CD14-positive monocyte (primary cell): Measurements from ENCODE around the gene KRTAP6-3. TPM values are rescaled to one million over a fixed set of nuclear protein-coding genes. Genes with fewer than 3 reads are reported as not detected.

ENCODE experiments used
- DNase-seq, 3 donors: peaks; one replicate each; pipeline ENCODE4 v3.0.0-alpha.2; 2011 to 2022
- H2AFZ ChIP-seq: 2 replicates; pipeline ENCODE4 v1.6.0; 2012; ENCODE audit warnings: mild to moderate bottlenecking, low read depth, low read length, inconsistent platforms; ENCODE audit not compliant: insufficient read depth, poor library complexity, severe bottlenecking
- H3K27ac ChIP-seq, 2 donors: 1 replicate in 1 of 2; 2 replicates in 1 of 2; pipeline ENCODE4 v1.5.1; 2012 to 2013; ENCODE audit warnings: low read length in 2 of 2, control low read depth in 1 of 2, inconsistent platforms in 1 of 2, low read depth in 1 of 2, mild to moderate bottlenecking in 1 of 2
- H3K27me3 ChIP-seq, 2 donors: one replicate each; pipeline versions ENCODE4 v1.6.0 to v1.6.1; 2011 to 2013; ENCODE audit warnings: low read length in 2 of 2; ENCODE audit not compliant: control insufficient read depth in 2 of 2, insufficient read depth in 2 of 2
- H3K36me3 ChIP-seq, 2 donors: replicated peaks in 1 of 2; 1 replicate in 1 of 2; 2 replicates in 1 of 2; pipeline versions ENCODE4 v1.5.1 to v1.6.1; 2012 to 2013; ENCODE audit warnings: low read length in 2 of 2, control low read depth in 1 of 2, inconsistent platforms in 1 of 2, mild to moderate bottlenecking in 1 of 2; ENCODE audit not compliant: insufficient read depth in 2 of 2, control insufficient read depth in 1 of 2
- H3K4me1 ChIP-seq, 2 donors: 1 replicate in 1 of 2; 2 replicates in 1 of 2; pipeline versions ENCODE4 v1.5.1 to v1.6.1; 2012 to 2013; ENCODE audit warnings: low read length in 2 of 2, control low read depth in 1 of 2, inconsistent platforms in 1 of 2, mild to moderate bottlenecking in 1 of 2, moderate library complexity in 1 of 2; ENCODE audit not compliant: insufficient read depth in 2 of 2, control insufficient read depth in 1 of 2
- H3K4me2 ChIP-seq: replicated peaks from 2 replicates; pipeline ENCODE3; 2012; ENCODE audit warnings: low read length, moderate library complexity, mild to moderate bottlenecking; ENCODE audit not compliant: poor library complexity, severe bottlenecking; ENCODE audit errors: extremely low read depth
- H3K4me3 ChIP-seq, 3 experiments: fragments of 200-600 bp in 1 of 3; sonication (generic) in 1 of 3; replicated peaks in 1 of 3; 1 replicate in 2 of 3; 2 replicates in 1 of 3; pipeline ENCODE4 v1.5.1; 2011 to 2013; ENCODE audit warnings: low read length in 3 of 3, mild to moderate bottlenecking in 3 of 3, control low read depth in 2 of 3, low read depth in 2 of 3, inconsistent platforms in 1 of 3, moderate library complexity in 1 of 3
- H3K79me2 ChIP-seq: 2 replicates; pipeline ENCODE4 v1.6.0; 2012; ENCODE audit warnings: mild to moderate bottlenecking, control low read depth, inconsistent platforms, low read length, moderate library complexity; ENCODE audit not compliant: insufficient read depth
- H3K9ac ChIP-seq: 2 replicates; pipeline ENCODE4 v1.6.0; 2017; ENCODE audit warnings: low read length, mild to moderate bottlenecking; ENCODE audit not compliant: insufficient read depth, poor library complexity, severe bottlenecking
- H3K9me3 ChIP-seq, 2 donors: replicated peaks in 1 of 2; 1 replicate in 1 of 2; 2 replicates in 1 of 2; pipeline versions ENCODE4 v1.5.1 to v1.6.1; 2012 to 2013; ENCODE audit warnings: low read length in 2 of 2, control low read depth in 1 of 2; ENCODE audit not compliant: control insufficient read depth in 1 of 2, insufficient read depth in 1 of 2
- H4K20me1 ChIP-seq: 2 replicates; pipeline ENCODE4 v1.6.0; 2012; ENCODE audit warnings: mild to moderate bottlenecking, low read length, control low read depth, moderate library complexity; ENCODE audit not compliant: insufficient read depth
- H3K27ac Mint-ChIP-seq, 7 donors: one replicate each; pipeline ENCODE4 v1.8.0; 2020; ENCODE audit warnings: mild to moderate bottlenecking in 7 of 7, mixed read lengths in 7 of 7, moderate library complexity in 6 of 7, inconsistent platforms in 2 of 7
- H3K27me3 Mint-ChIP-seq, 3 donors: one replicate each; pipeline ENCODE4 v1.8.0; 2021 to 2022; ENCODE audit warnings: low read depth in 3 of 3, mild to moderate bottlenecking in 3 of 3, mixed read lengths in 3 of 3, moderate library complexity in 3 of 3, inconsistent platforms in 1 of 3
- H3K36me3 Mint-ChIP-seq, 2 donors: one replicate each; pipeline ENCODE4 v1.8.0; 2020; ENCODE audit warnings: mixed read lengths in 2 of 2, inconsistent platforms in 1 of 2, mild to moderate bottlenecking in 1 of 2
- H3K4me1 Mint-ChIP-seq: one replicate; pipeline ENCODE4 v1.8.0; 2020; ENCODE audit warnings: mild to moderate bottlenecking, mixed read lengths
- H3K4me3 Mint-ChIP-seq, 2 donors: one replicate each; pipeline ENCODE4 v1.8.0; 2020; ENCODE audit warnings: mild to moderate bottlenecking in 2 of 2, mixed read lengths in 2 of 2, moderate library complexity in 1 of 2
- H3K9me3 Mint-ChIP-seq, 7 donors: one replicate each; pipeline ENCODE4 v1.8.0; 2020 to 2022; ENCODE audit warnings: mixed read lengths in 7 of 7, mild to moderate bottlenecking in 6 of 7, moderate library complexity in 6 of 7, inconsistent platforms in 2 of 7
- CTCF ChIP-seq: fragments of 200-600 bp; IDR thresholded peaks from one replicate; pipeline ENCODE4 v1.8.0; 2022; ENCODE audit warnings: antibody characterized with exemption, mild to moderate bottlenecking
- WGBS: methylation state at CpG from one replicate; pipeline ENCODE4 v1.1.5; 2013; ENCODE audit warnings: missing lambda C conversion rate; ENCODE audit not compliant: insufficient coverage; 5-methylcytosine and 5-hydroxymethylcytosine counted together
- intact Hi-C, 2 donors: fragments of 100-400 bp; cut with micrococcal nuclease; formaldehyde crosslinking; loops; one replicate each; pipeline versions ENCODE4 v1.15.0 to v1.15.1; 2023
- polyA plus RNA-seq, 3 donors: library from polyadenylated mRNA; depleted of rRNA in 1 of 3; unstranded in 2 of 3; stranded (reverse) in 1 of 3; fragments of 300-500 nt in 2 of 3; fragments of >200 nt in 1 of 3; fragmentation: Illumina TruSeq in 2 of 3; gene quantifications; 1 replicate in 2 of 3; 2 replicates in 1 of 3; pipeline ENCODE4 v1.2.3, GENCODE V29; 2012 to 2021

KRTAP6-3 gene
- polyA plus RNA-seq, 3 donors: not detected

DNA sequence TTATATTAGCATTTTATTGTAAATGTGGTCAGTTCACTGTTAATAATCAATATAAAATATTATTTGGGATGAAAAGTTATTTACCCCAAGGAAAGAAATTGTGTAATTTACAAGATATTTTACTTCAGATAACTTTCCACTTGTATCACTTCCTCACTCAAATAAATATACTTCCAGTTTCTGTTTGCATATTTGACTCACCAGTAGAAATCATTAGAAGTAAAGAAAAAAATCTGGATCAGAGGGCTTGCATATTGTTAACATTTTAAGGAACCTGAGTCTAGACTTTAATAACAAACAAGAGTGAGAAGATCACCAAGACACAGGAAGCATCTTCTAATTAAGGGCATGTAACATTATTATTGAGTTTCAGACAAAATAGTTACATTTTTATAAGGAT lies 27.8 kb downstream of the KRTAP6-3 start:
- Mint-ChIP-seq H3K27me3 (no peaks in the 10 kb centered on the region), H3K4me1 (no peaks in the 10 kb centered on the region), H3K4me3 (no peak overlapping the region), H3K9me3 (peaks cover 2 to 16% (median 11%) of the 10 kb centered on the region in 7 donors), H3K36me3 (no peaks in the 10 kb centered on the region), H3K27ac (no peak overlapping the region)
- Histone ChIP-seq H3K4me2 (no peak overlapping the region), H3K27ac (no peak overlapping the region), H3K79me2 (no peaks in the 10 kb centered on the region), H3K27me3 (no peaks in the 10 kb centered on the region), H3K9me3 (peaks cover 20 to 31% of the 10 kb centered on the region in 2 donors), H3K9ac (no peak overlapping the region), H3K36me3 (no peaks in the 10 kb centered on the region), H4K20me1 (no peaks in the 10 kb centered on the region), H3K4me3 (no peak overlapping the region), H3K4me1 (no peaks in the 10 kb centered on the region), H2AFZ (no peak overlapping the region)
- no peak for DNase-seq
- intact Hi-C loops: no loop called here
- no peak for TF ChIP-seq CTCF

DNA sequence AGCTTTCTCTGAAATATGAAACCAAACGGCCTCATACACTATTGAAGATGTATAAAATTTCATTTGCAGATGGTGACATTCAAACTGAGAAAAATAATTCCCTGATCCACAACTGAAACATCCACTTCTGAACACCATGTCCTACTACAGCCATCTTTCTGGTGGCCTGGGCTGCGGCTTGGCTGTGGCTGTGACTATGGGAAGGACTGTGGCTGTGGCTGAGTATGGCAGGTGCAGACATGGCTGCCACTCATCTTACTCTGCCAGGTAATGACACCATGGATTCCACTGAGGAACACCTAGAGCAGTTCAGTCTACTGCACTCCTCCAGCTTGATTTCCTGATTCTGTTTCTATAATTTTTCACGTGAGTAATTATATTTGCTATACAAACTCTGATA lies 28.3 kb downstream of the KRTAP6-3 start, which contains the start of gene KRTAP20-4:
Gene KRTAP20-4 (plus strand): TSS at position 106 of the 400 bp plus-strand sequence.
- no peak within 1 kb of the TSS for H3K4me3 ChIP-seq
- Mint-ChIP-seq H3K9me3 (peaks cover 6 to 20% (median 8%) of the 10 kb centered on the region in 7 donors), H3K27ac (no peak within 1 kb of the TSS), H3K4me3 (no peak within 1 kb of the TSS), H3K36me3 (no peaks in the 10 kb centered on the region), H3K4me1 (no peaks in the 10 kb centered on the region), H3K27me3 (no peaks in the 10 kb centered on the region)
- no peak within 1 kb of the TSS for H2AFZ ChIP-seq
- no peak within 1 kb of the TSS for H3K27ac ChIP-seq
- no peak within 1 kb of the TSS for H3K9ac ChIP-seq
- WGBS: no CpG with 5 or more reads among the region's 3 CpGs
- no peaks in the 10 kb centered on the region for H3K36me3 ChIP-seq
- intact Hi-C loops: no loop called here
- TF ChIP-seq CTCF: no peak
- no peak for DNase-seq
- H3K9me3 ChIP-seq: peaks cover 24 to 31% of the 10 kb centered on the region in 2 donors
- H3K4me2 ChIP-seq: no peak within 1 kb of the TSS
- H3K4me1 ChIP-seq: no peaks in the 10 kb centered on the region
- H4K20me1 ChIP-seq: no peaks in the 10 kb centered on the region
- no peaks in the 10 kb centered on the region for H3K27me3 ChIP-seq
- no peaks in the 10 kb centered on the region for H3K79me2 ChIP-seq
